SK-N-SH (cell line): ENCODE measurements around the gene BTG1. TPM values are rescaled to one million over a fixed set of nuclear protein-coding genes. Genes with fewer than 3 reads are reported as not detected.

Source experiments
- CTCF ChIA-PET: fragments of 300-600, 350-600 bp; formaldehyde crosslinking; extraction: SDS; loops from one replicate; lab custom pipeline; 2021; lab: Yijun Ruan, JAX
- POLR2A ChIA-PET: fragments of 350-600 bp; sonication (Branson Sonifier 250); formaldehyde crosslinking; extraction: SDS; loops from one replicate; lab custom pipeline; 2020; ENCODE audit warnings: antibody characterized with exemption, inconsistent platforms; lab: Yijun Ruan, JAX
- DNase-seq: peaks from one replicate; pipeline ENCODE4 v3.0.0; 2012
- H2AFZ ChIP-seq: fragments of 200-600 bp; sonication (generic); 2 replicates; pipeline ENCODE4 v1.8.1; 2016; ENCODE audit warnings: antibody characterized with exemption, mild to moderate bottlenecking, low read depth
- H3F3A ChIP-seq: fragments of 200-600 bp; sonication (generic); replicated peaks from 2 replicates; pipeline ENCODE3; 2016; ENCODE audit warnings: antibody characterized with exemption, mild to moderate bottlenecking; ENCODE audit not compliant: insufficient read depth
- H3K27ac ChIP-seq, 2 experiments: fragments of 200-500 bp in 1 of 2; fragments of 200-600 bp in 1 of 2; sonication (Bioruptor generic) in 1 of 2; sonication (generic), shearing (Covaris generic) in 1 of 2; 2 replicates each; pipeline versions ENCODE4 v1.5.1 to v1.6.1; 2014 to 2016; ENCODE audit warnings: low read depth in 2 of 2, inconsistent platforms in 1 of 2, low read length in 1 of 2, mild to moderate bottlenecking in 1 of 2, mixed read lengths in 1 of 2
- H3K27me3 ChIP-seq: fragments of 200-600 bp; sonication (generic), shearing (Covaris generic); 2 replicates; pipeline ENCODE4 v1.6.1; 2016; ENCODE audit warnings: mixed run types; ENCODE audit not compliant: insufficient read depth
- H3K36me3 ChIP-seq, 2 experiments: fragments of 200-500 bp in 1 of 2; fragments of 200-600 bp in 1 of 2; sonication (Bioruptor generic) in 1 of 2; sonication (generic) in 1 of 2; replicated peaks in 1 of 2; 2 replicates each; pipeline versions ENCODE3 to v1.5.1; 2014 to 2016; ENCODE audit warnings: low read length in 1 of 2, mild to moderate bottlenecking in 1 of 2; ENCODE audit not compliant: insufficient read depth in 2 of 2, control insufficient read depth in 1 of 2
- H3K4me1 ChIP-seq, 2 experiments: fragments of 200-500 bp in 1 of 2; fragments of 200-600 bp in 1 of 2; sonication (Bioruptor generic) in 1 of 2; sonication (generic), shearing (Covaris generic) in 1 of 2; 2 replicates each; pipeline versions ENCODE4 v1.5.1 to v1.6.1; 2014 to 2016; ENCODE audit warnings: low read depth in 1 of 2, low read length in 1 of 2, mixed run types in 1 of 2; ENCODE audit not compliant: insufficient read depth in 2 of 2, control insufficient read depth in 1 of 2
- H3K4me2 ChIP-seq: fragments of 200-600 bp; sonication (generic), shearing (Covaris generic); 2 replicates; pipeline ENCODE4 v1.6.1; 2017; ENCODE audit warnings: mixed run types
- H3K4me3 ChIP-seq, 2 experiments: fragments of 200-500 bp in 1 of 2; fragments of 200-600 bp in 1 of 2; sonication (Bioruptor generic) in 1 of 2; sonication (generic), shearing (Covaris generic) in 1 of 2; 2 replicates each; pipeline versions ENCODE4 v1.5.1 to v1.8.1; 2014 to 2016; ENCODE audit warnings: low read depth in 2 of 2, inconsistent platforms in 1 of 2, low read length in 1 of 2, mild to moderate bottlenecking in 1 of 2, mixed read lengths in 1 of 2, moderate library complexity in 1 of 2
- H3K79me2 ChIP-seq: fragments of 200-600 bp; sonication (generic); 2 replicates; pipeline ENCODE4 v1.8.1; 2017; ENCODE audit warnings: mild to moderate bottlenecking; ENCODE audit not compliant: insufficient read depth
- H3K9ac ChIP-seq: fragments of 200-600 bp; sonication (generic); 2 replicates; pipeline ENCODE4 v1.6.1; 2017; ENCODE audit warnings: mixed run types
- H3K9me2 ChIP-seq: fragments of 200-600 bp; sonication (generic); 2 replicates; pipeline ENCODE4 v1.6.1; 2017; ENCODE audit warnings: mixed run types
- H3K9me3 ChIP-seq: fragments of 200-600 bp; sonication (generic); 2 replicates; pipeline ENCODE4 v1.6.1; 2017; ENCODE audit warnings: mixed run types, mild to moderate bottlenecking, moderate library complexity
- H4K20me1 ChIP-seq: fragments of 200-600 bp; sonication (generic); 2 replicates; pipeline ENCODE4 v1.6.1; 2017; ENCODE audit warnings: mild to moderate bottlenecking, mixed run types; ENCODE audit not compliant: insufficient read depth
- CHD2 ChIP-seq: fragments of 150-350 bp; IDR thresholded peaks from 2 replicates; pipeline ENCODE4 v1.6.1; 2018; ENCODE audit warnings: low read length; ENCODE audit not compliant: partially characterized antibody
- CTCF ChIP-seq: fragments of 200-600 bp; sonication (generic); IDR thresholded peaks from 2 replicates; pipeline ENCODE4 v1.6.1; 2017; ENCODE audit warnings: antibody characterized with exemption, mild to moderate bottlenecking, moderate library complexity
- ELF1 ChIP-seq: IDR thresholded peaks from 2 replicates; pipeline ENCODE4 v1.4.0; 2012
- EP300 ChIP-seq, 2 experiments: IDR thresholded peaks; 2 replicates each; pipeline versions ENCODE4 v1.4.0 to v1.6.1; 2012; ENCODE audit warnings: borderline replicate concordance in 1 of 2, low read depth in 1 of 2, low read length in 1 of 2
- EZH2phosphoT487 ChIP-seq: fragments of 200-600 bp; sonication (generic); IDR thresholded peaks from 2 replicates; pipeline ENCODE4 v1.6.1; 2017; ENCODE audit warnings: low read depth, mixed run types, mild to moderate bottlenecking, antibody characterized with exemption, moderate library complexity, borderline replicate concordance
- FOXJ3 ChIP-seq: sonication (generic); formaldehyde crosslinking; IDR thresholded peaks from 2 replicates; pipeline ENCODE4 v1.5.1; 2020; ENCODE audit warnings: mild to moderate bottlenecking, missing genetic modification reagents
- FOXM1 ChIP-seq: IDR thresholded peaks from 2 replicates; pipeline ENCODE4 v1.4.0; 2012; ENCODE audit warnings: low read depth, mild to moderate bottlenecking
- GABPA ChIP-seq: IDR thresholded peaks from 2 replicates; pipeline ENCODE4 v1.4.0; 2012; ENCODE audit warnings: low read depth, mild to moderate bottlenecking
- GATA2 ChIP-seq: sonication (generic); formaldehyde crosslinking; IDR thresholded peaks from 2 replicates; pipeline ENCODE4 v1.5.0; 2020; ENCODE audit warnings: mild to moderate bottlenecking, missing genetic modification reagents
- IRF3 ChIP-seq: fragments of 150-350 bp; IDR thresholded peaks from 2 replicates; pipeline ENCODE4 v1.6.1; 2016; ENCODE audit warnings: mild to moderate bottlenecking, low read depth, low read length
- JUND ChIP-seq: IDR thresholded peaks from 2 replicates; pipeline ENCODE4 v1.4.0; 2012
- MAX ChIP-seq: IDR thresholded peaks from 2 replicates; pipeline ENCODE4 v1.4.0; 2012; ENCODE audit warnings: low read depth
- MXI1 ChIP-seq: IDR thresholded peaks from 2 replicates; pipeline ENCODE4 v1.6.1; 2012; ENCODE audit warnings: mild to moderate bottlenecking, low read depth, low read length, improper control_type of control experiment
- NFIC ChIP-seq: IDR thresholded peaks from 2 replicates; pipeline ENCODE4 v1.4.0; 2012; ENCODE audit warnings: borderline replicate concordance
- PBX3 ChIP-seq: IDR thresholded peaks from 2 replicates; pipeline ENCODE4; 2012
- POLR2AphosphoS5 ChIP-seq: IDR thresholded peaks from 2 replicates; pipeline ENCODE4 v1.6.1; 2012; ENCODE audit warnings: low read depth, low read length
- RAD21 ChIP-seq: IDR thresholded peaks from 2 replicates; pipeline ENCODE4 v1.6.1; 2012; ENCODE audit warnings: mild to moderate bottlenecking, low read length
- RCOR1 ChIP-seq: fragments of 150-350 bp; IDR thresholded peaks from 2 replicates; pipeline ENCODE4 v1.6.1; 2017; ENCODE audit warnings: antibody characterized with exemption, low read length
- RXRA ChIP-seq: IDR thresholded peaks from 2 replicates; pipeline ENCODE4 v1.4.0; 2012; ENCODE audit warnings: low read depth, mild to moderate bottlenecking, borderline replicate concordance
- SIN3A ChIP-seq: IDR thresholded peaks from 2 replicates; pipeline ENCODE4 v1.6.1; 2012; ENCODE audit warnings: low read depth, mild to moderate bottlenecking, low read length, moderate library complexity, borderline replicate concordance
- SMC3 ChIP-seq: IDR thresholded peaks from 2 replicates; pipeline ENCODE4 v1.6.1; 2012; ENCODE audit warnings: low read depth, low read length, improper control_type of control experiment
- YY1 ChIP-seq: IDR thresholded peaks from 2 replicates; pipeline ENCODE4 v1.4.0; 2012; ENCODE audit warnings: low read depth, mild to moderate bottlenecking
- ZBTB33 ChIP-seq: IDR thresholded peaks from 2 replicates; pipeline ENCODE4 v1.4.0; 2012; ENCODE audit warnings: low read depth, borderline replicate concordance
- WGBS: methylation state at CpG from one replicate; pipeline ENCODE4 v1.1.6; 2017; ENCODE audit warnings: low lambda C conversion rate; 5-methylcytosine and 5-hydroxymethylcytosine counted together
- polyA plus RNA-seq, 3 experiments: library from polyadenylated mRNA; depleted of rRNA; stranded (reverse); fragments of >200 nt; gene quantifications; 2 replicates each; pipeline ENCODE4 v1.2.3, GENCODE V29; 2012

The BTG1 gene
- polyA plus RNA-seq, 1 of the 3 experiments (the other 2 are of a cell fraction) = 28.3 TPM

GRCh38 chr12:92108651-92109050 is 37.0 kb downstream of the BTG1 start (continued):
- no peak for TF ChIP-seq CTCF
- no peak for TF ChIP-seq RAD21
- no peak for TF ChIP-seq FOXM1

- Histone ChIP-seq H3K27ac (peak overlapping the region; percentile 35 to 99; a peak in 3 of 4 replicates), H3K4me2 (peak overlapping the region; percentile 46), H3K36me3 (no peaks in the 10 kb centered on the region), H3K79me2 (peaks cover 3% of the 10 kb centered on the region), H3K9me3 (no peaks in the 10 kb centered on the region), H3K27me3 (no peaks in the 10 kb centered on the region), H3F3A (no peaks in the 10 kb centered on the region), H4K20me1 (no peaks in the 10 kb centered on the region), H2AFZ (peak overlapping the region; percentile 43; the same call in 1 of the 2 replicates), H3K4me3 (peak overlapping the region in 1 of 2 experiments; percentile 28; a peak in 1 of 4 replicates), H3K9ac (peak overlapping the region; percentile 10; the same call in 1 of the 2 replicates), H3K4me1 (peaks cover 27 to 41% of the 10 kb centered on the region in 2 experiments; a peak in 3 of 4 replicates), H3K9me2 (no peaks in the 10 kb centered on the region)
- CTCF ChIA-PET = interaction anchor here (1.2 to 1.6 kb wide), 2 partner anchors 29 to 37 kb away, joined by 4 to 5 read pairs; no protein-coding TSS in a partner anchor
- POLR2A ChIA-PET = interaction anchor here (0.6 to 2.5 kb wide), 3 partner anchors 30 to 87 kb away, joined by 3 to 22 read pairs (median 3); partner anchors contain the start of gene BTG1
- DNase-seq = peak; percentile 55
- WGBS = 34% methylated on average over 7 of the region's 7 CpGs
- TF ChIP-seq JUND (no peak), CTCF (no peak), SMC3 (no peak; the same call in 1 of the 2 replicates), EP300 (IDR thresholded peaks at IDR 0.05; ENCODE audit: borderline replicate concordance in 1 of 2, low read depth in 1 of 2, low read length in 1 of 2) (peak in 1 of 2 experiments; percentile 78; a peak in 2 of 4 replicates), YY1 (no peak), PBX3 (no peak), RAD21 (peak; percentile 12), IRF3 (no peak), MAX (no peak), ZBTB33 (no peak), FOXJ3 (no peak), POLR2AphosphoS5 (no peak), NFIC (no peak), ELF1 (no peak), RXRA (no peak), MXI1 (peak; percentile 83; the same call in 1 of the 2 replicates), RCOR1 (peak; percentile 52; the same call in 1 of the 2 replicates), GATA2 (CRISPR knock-in tag) (peak; percentile 76), CHD2 (peak; percentile 62), EZH2phosphoT487 (no peak), SIN3A (no peak), GABPA (no peak)
These were observed 38.0 kb downstream of the BTG1 start for GRCh38 chr12:92107621-92108131.
